Parathyroid adenoma (tissue), 2 donors: ENCODE data around the gene FEM1B.

Experiments used
- H2AFZ ChIP-seq: fragments of 300-600 bp; sonication (generic); one replicate; pipeline ENCODE4 v1.7.0; 2017; ENCODE audit warnings: antibody characterized with exemption, mild to moderate bottlenecking
- H3K27ac ChIP-seq: fragments of 300-600 bp; sonication (generic); one replicate; pipeline ENCODE4 v1.7.0; 2017
- H3K27me3 ChIP-seq: fragments of 300-600 bp; sonication (generic); one replicate; pipeline ENCODE4 v1.7.0; 2017; ENCODE audit warnings: low read length; ENCODE audit not compliant: control insufficient read depth, insufficient read depth
- H3K36me3 ChIP-seq: fragments of 300-600 bp; sonication (generic); one replicate; pipeline ENCODE4 v1.7.0; 2017; ENCODE audit warnings: low read length; ENCODE audit not compliant: control insufficient read depth, insufficient read depth
- H3K4me1 ChIP-seq: fragments of 300-600 bp; sonication (generic); one replicate; pipeline ENCODE4 v1.7.0; 2017; ENCODE audit warnings: control low read depth
- H3K4me2 ChIP-seq: fragments of 300-600 bp; sonication (generic); one replicate; pipeline ENCODE4 v1.7.0; 2017; ENCODE audit warnings: low read length
- H3K4me3 ChIP-seq: fragments of 300-600 bp; sonication (generic); one replicate; pipeline ENCODE4 v1.7.0; 2017; ENCODE audit warnings: low read depth, low read length
- H3K79me2 ChIP-seq: fragments of 300-600 bp; sonication (generic); one replicate; pipeline ENCODE4 v1.7.0; 2017; ENCODE audit warnings: control low read depth
- H3K9ac ChIP-seq: fragments of 300-600 bp; sonication (generic); one replicate; pipeline ENCODE4 v1.7.0; 2017; ENCODE audit warnings: mild to moderate bottlenecking
- H3K9me3 ChIP-seq: fragments of 300-600 bp; sonication (generic); one replicate; pipeline ENCODE4 v1.7.0; 2017; ENCODE audit warnings: low read length; ENCODE audit not compliant: control insufficient read depth
- CTCF ChIP-seq: fragments of 300-600 bp; sonication (generic); IDR thresholded peaks from one replicate; pipeline ENCODE4 v1.7.0; 2017; ENCODE audit warnings: antibody characterized with exemption, mild to moderate bottlenecking
- donor health status: primary hyperparathyroidism.

The FEM1B gene

GRCh38 chr15:68307131-68307928, 29.8 kb downstream of the FEM1B start:
- Histone ChIP-seq H3K9me3 (no peaks in the 10 kb centered on the region), H3K79me2 (no peaks in the 10 kb centered on the region), H3K4me3 (no peak overlapping the region), H3K27ac (no peak overlapping the region), H3K9ac (no peak overlapping the region), H3K4me2 (no peak overlapping the region), H2AFZ (no peak overlapping the region), H3K36me3 (no peaks in the 10 kb centered on the region), H3K27me3 (no peaks in the 10 kb centered on the region), H3K4me1 (no peaks in the 10 kb centered on the region)
- TF ChIP-seq CTCF, result no peak

- no peaks in the 10 kb centered on the region for H3K79me2 ChIP-seq
- no peaks in the 10 kb centered on the region for H3K9me3 ChIP-seq
- no peak for TF ChIP-seq CTCF
- no peak overlapping the region for H3K27ac ChIP-seq
- no peak overlapping the region for H3K4me2 ChIP-seq
- H3K9ac ChIP-seq, result no peak overlapping the region
- H2AFZ ChIP-seq, result no peak overlapping the region
- H3K36me3 ChIP-seq, result no peaks in the 10 kb centered on the region
- H3K4me1 ChIP-seq, result no peaks in the 10 kb centered on the region
- no peaks in the 10 kb centered on the region for H3K27me3 ChIP-seq
- H3K4me3 ChIP-seq, result no peak overlapping the region
These were observed 31.5 kb downstream of the FEM1B start for GRCh38 chr15:68309024-68309423.

GRCh38 chr15:68310178-68310803, 32.7 kb downstream of the FEM1B start:
- no peak overlapping the region for H3K4me2 ChIP-seq
- H2AFZ ChIP-seq, result no peak overlapping the region
- no peak overlapping the region for H3K27ac ChIP-seq
- TF ChIP-seq CTCF, result no peak
- no peaks in the 10 kb centered on the region for H3K9me3 ChIP-seq
- H3K27me3 ChIP-seq, result no peaks in the 10 kb centered on the region
- no peak overlapping the region for H3K4me3 ChIP-seq
- H3K4me1 ChIP-seq, result no peaks in the 10 kb centered on the region
- no peak overlapping the region for H3K9ac ChIP-seq
- no peaks in the 10 kb centered on the region for H3K36me3 ChIP-seq
- H3K79me2 ChIP-seq, result no peaks in the 10 kb centered on the region

GRCh38 chr15:68310804-68311463, 33.4 kb downstream of the FEM1B start:
- H3K9ac ChIP-seq, result no peak overlapping the region
- no peaks in the 10 kb centered on the region for H3K79me2 ChIP-seq
- no peak overlapping the region for H2AFZ ChIP-seq
- no peak overlapping the region for H3K4me2 ChIP-seq
- H3K9me3 ChIP-seq, result no peaks in the 10 kb centered on the region
- TF ChIP-seq CTCF, result no peak
- H3K27ac ChIP-seq, result no peak overlapping the region
- H3K4me1 ChIP-seq, result no peaks in the 10 kb centered on the region
- no peaks in the 10 kb centered on the region for H3K27me3 ChIP-seq
- H3K36me3 ChIP-seq, result no peaks in the 10 kb centered on the region
- H3K4me3 ChIP-seq, result no peak overlapping the region
